Astrocyte (in vitro differentiated cells and primary cell): Measurements from ENCODE around the gene PARP6.

Source experiments
- EZH2 ChIP-seq: IDR thresholded peaks from 2 replicates; pipeline ENCODE4 v1.6.1; 2012; ENCODE audit warnings: mild to moderate bottlenecking, low read length, inconsistent platforms; ENCODE audit not compliant: insufficient read depth
- TF ChIP-seq, protein P1 (sequence below): IDR thresholded peaks from 2 replicates; pipeline ENCODE4 v1.5.1; 2011; ENCODE audit warnings: low read depth, mild to moderate bottlenecking, inconsistent platforms, low read length, moderate library complexity; ENCODE audit not compliant: insufficient read depth

DNA sequence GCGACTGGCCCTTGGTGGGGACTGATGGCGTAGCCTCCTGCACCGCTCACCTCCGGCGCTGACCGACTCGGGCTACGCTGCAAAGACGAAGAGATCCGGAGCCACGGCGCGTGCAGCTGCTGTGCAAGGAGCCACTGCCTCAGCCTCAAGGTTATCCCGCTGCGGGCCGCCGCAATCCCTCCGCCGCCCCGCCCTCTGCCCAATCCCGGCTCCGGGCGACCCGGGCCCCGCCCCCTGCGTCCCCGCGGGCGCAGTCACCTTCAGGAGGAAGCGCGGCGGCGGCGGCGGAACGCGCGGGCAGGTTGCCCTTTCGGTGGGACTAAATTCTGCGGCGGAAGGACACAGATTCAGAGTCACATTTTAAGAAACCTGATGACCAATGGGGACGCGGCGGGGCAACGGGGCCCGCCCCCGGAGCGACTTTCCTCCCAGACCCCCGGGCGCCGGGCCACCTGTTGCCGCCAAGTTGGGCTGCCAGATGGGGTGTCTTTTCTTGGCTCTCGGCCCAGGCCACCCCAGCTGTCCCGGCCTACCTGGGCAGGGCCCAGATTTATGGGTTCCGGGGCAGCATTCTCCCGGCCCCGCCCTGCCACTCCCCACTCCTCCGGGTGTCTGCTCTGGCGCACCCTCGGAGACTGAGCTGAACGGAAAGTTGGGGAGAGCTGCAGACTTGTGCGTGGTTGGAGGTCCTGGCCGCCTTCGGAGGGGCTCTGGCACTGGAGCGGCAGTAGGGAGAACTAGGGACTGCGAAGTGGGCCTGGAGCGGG, 41.1 kb downstream of the PARP6 start, which contains the start of gene PKM:
- TF ChIP-seq, protein P1, sequence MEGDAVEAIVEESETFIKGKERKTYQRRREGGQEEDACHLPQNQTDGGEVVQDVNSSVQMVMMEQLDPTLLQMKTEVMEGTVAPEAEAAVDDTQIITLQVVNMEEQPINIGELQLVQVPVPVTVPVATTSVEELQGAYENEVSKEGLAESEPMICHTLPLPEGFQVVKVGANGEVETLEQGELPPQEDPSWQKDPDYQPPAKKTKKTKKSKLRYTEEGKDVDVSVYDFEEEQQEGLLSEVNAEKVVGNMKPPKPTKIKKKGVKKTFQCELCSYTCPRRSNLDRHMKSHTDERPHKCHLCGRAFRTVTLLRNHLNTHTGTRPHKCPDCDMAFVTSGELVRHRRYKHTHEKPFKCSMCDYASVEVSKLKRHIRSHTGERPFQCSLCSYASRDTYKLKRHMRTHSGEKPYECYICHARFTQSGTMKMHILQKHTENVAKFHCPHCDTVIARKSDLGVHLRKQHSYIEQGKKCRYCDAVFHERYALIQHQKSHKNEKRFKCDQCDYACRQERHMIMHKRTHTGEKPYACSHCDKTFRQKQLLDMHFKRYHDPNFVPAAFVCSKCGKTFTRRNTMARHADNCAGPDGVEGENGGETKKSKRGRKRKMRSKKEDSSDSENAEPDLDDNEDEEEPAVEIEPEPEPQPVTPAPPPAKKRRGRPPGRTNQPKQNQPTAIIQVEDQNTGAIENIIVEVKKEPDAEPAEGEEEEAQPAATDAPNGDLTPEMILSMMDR: no peak
- no peak for TF ChIP-seq EZH2
